Smooth muscle cell (in vitro differentiated cells): Measurements from ENCODE around the gene TNPO2. TPM values are rescaled to one million over a fixed set of nuclear protein-coding genes. Genes with fewer than 3 reads are reported as not detected.

ENCODE experiments used
- DNase-seq: peaks from one replicate; lab custom pipeline; 2025; ENCODE audit not compliant: unreplicated experiment; lab: John Stamatoyannopoulos, UW
- H2AFZ ChIP-seq: fragments of 200-600 bp; sonication (generic); 2 replicates; pipeline ENCODE4 v1.6.0; 2016; ENCODE audit warnings: antibody characterized with exemption, low read depth, mild to moderate bottlenecking
- H3F3A ChIP-seq: fragments of 200-600 bp; sonication (generic); 2 replicates; pipeline ENCODE4 v1.6.0; 2017; ENCODE audit warnings: antibody characterized with exemption, low read depth
- H3K27ac ChIP-seq: fragments of 200-600 bp; sonication (generic); 2 replicates; pipeline ENCODE4 v1.5.1; 2016; ENCODE audit warnings: low read depth, mild to moderate bottlenecking
- H3K27me3 ChIP-seq: fragments of 200-600 bp; sonication (generic); 2 replicates; pipeline ENCODE4 v1.6.1; 2016; ENCODE audit warnings: low read depth, mild to moderate bottlenecking
- H3K36me3 ChIP-seq: fragments of 200-600 bp; sonication (generic); 2 replicates; pipeline ENCODE4 v1.5.1; 2016; ENCODE audit warnings: low read depth
- H3K4me1 ChIP-seq: fragments of 200-600 bp; sonication (generic); 2 replicates; pipeline ENCODE4 v1.5.1; 2016; ENCODE audit warnings: low read depth
- H3K4me2 ChIP-seq: fragments of 200-600 bp; sonication (generic); 2 replicates; pipeline ENCODE4 v1.6.0; 2016; ENCODE audit warnings: mild to moderate bottlenecking
- H3K4me3 ChIP-seq: fragments of 200-600 bp; sonication (generic); 2 replicates; pipeline ENCODE4 v1.5.1; 2016; ENCODE audit warnings: mild to moderate bottlenecking
- H3K79me2 ChIP-seq: fragments of 200-600 bp; sonication (generic); 2 replicates; pipeline ENCODE4 v1.6.0; 2016; ENCODE audit warnings: low read depth, mild to moderate bottlenecking
- H3K9ac ChIP-seq: fragments of 200-600 bp; sonication (generic); 2 replicates; pipeline ENCODE4 v1.6.0; 2016; ENCODE audit warnings: low read depth
- H3K9me3 ChIP-seq: fragments of 200-600 bp; sonication (generic); replicated peaks from 2 replicates; pipeline ENCODE4 v1.5.1; 2016; ENCODE audit warnings: low read depth
- H4K20me1 ChIP-seq: fragments of 200-600 bp; sonication (generic); 2 replicates; pipeline ENCODE4 v1.6.0; 2016; ENCODE audit warnings: low read depth
- WGBS: methylation state at CpG from one replicate; pipeline ENCODE4 v1.1.7; 2016; ENCODE audit warnings: low lambda C conversion rate; 5-methylcytosine and 5-hydroxymethylcytosine counted together
- polyA plus RNA-seq: library from polyadenylated mRNA; unstranded; fragments of >200 nt; fragmentation: Nextera tagmentation; extraction: Ambion mirVana; gene quantifications from 2 replicates; pipeline ENCODE4 v1.2.1, GENCODE V29; 2016
- total RNA-seq: library from RNA; depleted of rRNA; stranded (reverse); fragments of >200 nt; gene quantifications from 2 replicates; pipeline ENCODE4 v1.2.3, GENCODE V29; 2014
- TF ChIP-seq, protein P1 (sequence below): fragments of 200-600 bp; sonication (generic); IDR thresholded peaks from 2 replicates; pipeline ENCODE4 v1.5.1; 2017; ENCODE audit warnings: borderline replicate concordance, mild to moderate bottlenecking, antibody characterized with exemption; ENCODE audit not compliant: insufficient read depth, poor library complexity, severe bottlenecking

Gene TNPO2
- total and polyA plus RNA-seq, 2 experiments from 2014 or later, result 8.7 to 45.4 TPM

DNA sequence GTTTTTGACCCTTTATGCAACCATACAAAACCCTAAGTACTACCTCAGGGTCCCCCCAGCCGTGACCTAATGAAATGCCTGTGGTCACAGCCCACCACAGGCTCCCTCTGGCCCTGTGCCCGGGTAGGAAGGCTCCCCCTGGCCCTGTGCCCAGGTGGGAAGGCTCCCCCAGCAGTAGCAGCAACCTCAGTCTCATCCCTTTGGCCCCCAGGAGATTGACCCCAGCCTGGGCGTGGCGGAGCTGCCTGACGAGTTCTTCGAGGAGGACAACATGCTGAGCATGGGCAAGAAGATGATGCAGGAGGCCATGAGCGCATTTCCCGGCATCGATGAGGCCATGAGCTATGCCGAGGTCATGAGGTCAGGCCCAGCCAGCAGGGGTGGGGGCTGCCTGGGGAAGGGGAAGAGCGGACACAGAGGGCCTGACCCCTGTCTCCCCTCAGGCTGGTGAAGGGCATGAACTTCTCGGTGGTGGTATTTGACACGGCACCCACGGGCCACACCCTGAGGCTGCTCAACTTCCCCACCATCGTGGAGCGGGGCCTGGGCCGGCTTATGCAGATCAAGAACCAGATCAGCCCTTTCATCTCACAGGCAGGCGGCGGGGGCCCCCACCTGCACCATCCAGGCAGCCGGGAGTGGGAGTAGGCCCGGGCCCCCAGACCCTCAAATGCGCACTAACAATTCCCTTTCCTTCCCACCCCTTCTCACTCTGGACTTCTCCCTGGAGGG, 21.6 kb upstream of the TNPO2 start:
- no peak overlapping the region for H3K4me2 ChIP-seq
- H3K4me3 ChIP-seq, result no peak overlapping the region
- H3F3A ChIP-seq, result no peaks in the 10 kb centered on the region
- no peak overlapping the region for H3K9ac ChIP-seq
- H3K27ac ChIP-seq, result no peak overlapping the region
- H2AFZ ChIP-seq, result no peak overlapping the region
- DNase-seq, result no peak
- H3K36me3 ChIP-seq, result no peaks in the 10 kb centered on the region
- 96% methylated on average over 18 of the region's 22 CpGs for WGBS
- no peaks in the 10 kb centered on the region for H3K4me1 ChIP-seq
- TF ChIP-seq, protein P1, sequence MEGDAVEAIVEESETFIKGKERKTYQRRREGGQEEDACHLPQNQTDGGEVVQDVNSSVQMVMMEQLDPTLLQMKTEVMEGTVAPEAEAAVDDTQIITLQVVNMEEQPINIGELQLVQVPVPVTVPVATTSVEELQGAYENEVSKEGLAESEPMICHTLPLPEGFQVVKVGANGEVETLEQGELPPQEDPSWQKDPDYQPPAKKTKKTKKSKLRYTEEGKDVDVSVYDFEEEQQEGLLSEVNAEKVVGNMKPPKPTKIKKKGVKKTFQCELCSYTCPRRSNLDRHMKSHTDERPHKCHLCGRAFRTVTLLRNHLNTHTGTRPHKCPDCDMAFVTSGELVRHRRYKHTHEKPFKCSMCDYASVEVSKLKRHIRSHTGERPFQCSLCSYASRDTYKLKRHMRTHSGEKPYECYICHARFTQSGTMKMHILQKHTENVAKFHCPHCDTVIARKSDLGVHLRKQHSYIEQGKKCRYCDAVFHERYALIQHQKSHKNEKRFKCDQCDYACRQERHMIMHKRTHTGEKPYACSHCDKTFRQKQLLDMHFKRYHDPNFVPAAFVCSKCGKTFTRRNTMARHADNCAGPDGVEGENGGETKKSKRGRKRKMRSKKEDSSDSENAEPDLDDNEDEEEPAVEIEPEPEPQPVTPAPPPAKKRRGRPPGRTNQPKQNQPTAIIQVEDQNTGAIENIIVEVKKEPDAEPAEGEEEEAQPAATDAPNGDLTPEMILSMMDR, result no peak
- H3K79me2 ChIP-seq, result no peaks in the 10 kb centered on the region
- no peaks in the 10 kb centered on the region for H4K20me1 ChIP-seq
- H3K27me3 ChIP-seq, result peaks cover 13% of the 10 kb centered on the region
- H3K9me3 ChIP-seq, result no peaks in the 10 kb centered on the region

DNA sequence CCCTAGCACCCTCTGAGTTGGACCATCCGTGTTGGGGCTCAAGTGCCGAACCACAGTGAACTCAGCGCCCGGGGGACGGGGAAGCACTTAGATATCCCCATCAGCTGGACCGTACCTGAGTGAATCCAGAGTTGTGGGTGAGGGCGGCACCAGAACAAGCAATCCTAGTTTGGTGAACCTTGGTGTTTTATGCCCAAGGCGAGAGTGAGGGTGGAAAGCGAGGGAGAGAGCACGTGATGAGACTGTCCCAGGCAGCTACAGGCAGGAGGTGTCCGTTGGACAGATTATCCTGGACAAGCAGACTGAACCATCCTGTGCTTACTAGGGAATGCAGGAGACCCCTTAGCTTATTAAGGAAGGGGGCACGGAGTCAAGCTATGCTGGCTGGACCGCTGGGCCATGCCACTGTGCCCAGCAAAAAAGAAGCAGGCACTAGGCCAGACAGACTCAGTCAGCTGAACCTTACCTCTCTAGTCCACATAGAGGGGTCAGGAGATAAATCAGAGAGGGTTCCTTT, 14.2 kb upstream of the TNPO2 start:
- peak overlapping the region; percentile 99 for H3K9ac ChIP-seq
- peaks cover 12% of the 10 kb centered on the region for H4K20me1 ChIP-seq
- peaks cover 11% of the 10 kb centered on the region for H3F3A ChIP-seq
- WGBS, result 26% methylated on average over 13 of the region's 13 CpGs
- peaks cover 30% of the 10 kb centered on the region for H3K79me2 ChIP-seq
- H3K27ac ChIP-seq, result peak overlapping the region; percentile 99
- peak overlapping the region; percentile 87 for H3K4me2 ChIP-seq
- no peaks in the 10 kb centered on the region for H3K27me3 ChIP-seq
- H2AFZ ChIP-seq, result peak overlapping the region; percentile 89
- H3K9me3 ChIP-seq, result no peaks in the 10 kb centered on the region
- H3K36me3 ChIP-seq, result no peaks in the 10 kb centered on the region
- no peak for DNase-seq
- peaks cover 8% of the 10 kb centered on the region for H3K4me1 ChIP-seq
- peak overlapping the region; percentile 76 for H3K4me3 ChIP-seq
- TF ChIP-seq, protein P1, result no peak

DNA sequence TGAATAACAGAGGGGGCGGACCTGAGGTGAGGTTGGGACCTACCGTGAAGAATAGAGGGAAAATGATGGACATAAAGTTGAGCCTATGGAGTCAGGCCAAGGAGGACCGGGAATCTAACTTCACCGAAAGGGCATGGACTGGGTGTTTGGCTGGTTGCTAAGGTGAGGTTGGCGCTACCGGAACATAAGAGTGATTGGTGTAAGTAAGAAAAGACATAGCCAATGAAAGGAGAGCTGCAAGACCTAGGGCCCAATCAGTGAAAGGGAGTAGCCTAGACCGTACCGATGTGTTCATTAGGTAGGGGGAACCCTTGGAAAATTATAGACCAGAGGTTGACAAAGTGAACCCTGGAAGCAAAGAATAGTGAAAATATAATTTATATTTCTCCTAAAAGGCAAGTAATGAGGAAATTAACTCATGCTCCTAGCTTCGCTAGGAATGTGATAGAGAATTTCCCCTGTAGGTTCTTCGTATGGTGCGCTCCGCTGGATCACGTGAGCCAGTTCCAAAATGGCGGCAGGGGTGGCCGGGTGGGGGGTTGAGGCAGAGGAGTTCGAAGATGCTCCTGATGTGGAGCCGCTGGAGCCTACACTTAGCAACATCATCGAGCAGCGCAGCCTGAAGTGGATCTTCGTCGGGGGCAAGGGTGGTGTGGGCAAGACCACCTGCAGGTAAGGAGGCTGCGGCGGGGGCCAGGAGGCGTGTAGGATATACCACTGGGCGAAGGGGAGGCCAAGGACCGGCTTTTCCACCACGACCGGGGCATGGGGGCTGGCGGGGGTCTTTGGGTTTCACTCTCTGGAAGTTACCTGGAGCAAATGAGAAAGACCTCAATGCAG, 13.5 kb upstream of the TNPO2 start, which contains the start of gene GET3:
GET3 (plus strand) TSS at position 503 of the 840 bp plus-strand sequence; CDS start at position 512, 9 bp downstream.
- TF ChIP-seq, protein P1, result no peak
- Histone ChIP-seq H3K9me3 (no peaks in the 10 kb centered on the region), H2AFZ (peak within 1 kb of the TSS; percentile 89), H3K27ac (peak within 1 kb of the TSS; percentile 99), H3K27me3 (no peaks in the 10 kb centered on the region), H3K4me1 (peaks cover 15% of the 10 kb centered on the region), H3K9ac (peak within 1 kb of the TSS; percentile 99), H3K4me2 (peak within 1 kb of the TSS; percentile 87), H3K36me3 (no peaks in the 10 kb centered on the region), H3F3A (peaks cover 11% of the 10 kb centered on the region), H4K20me1 (peaks cover 19% of the 10 kb centered on the region), H3K4me3 (peak within 1 kb of the TSS; percentile 76), H3K79me2 (peaks cover 37% of the 10 kb centered on the region)
- DNase-seq, result peak; percentile 56
- 1% methylated on average over 29 of the region's 29 CpGs for WGBS
